HG02763 (cell line): ENCODE measurements around the gene INAFM2.

Experiments used
- ATAC-seq: cut with Tn5 transposase; IDR thresholded peaks from one replicate; pipeline ENCODE4 v1.9.1; 2021; ENCODE audit warnings: mild to moderate bottlenecking, moderate library complexity; ENCODE audit not compliant: unreplicated experiment

Gene INAFM2

GRCh38 chr15:40287505-40287904 lies 36.0 kb upstream of the INAFM2 start:
- ATAC-seq: no peak

- ATAC-seq: no peak
These were observed 35.5 kb upstream of the INAFM2 start for GRCh38 chr15:40287968-40288367.

GRCh38 chr15:40289140-40289775 lies 34.2 kb upstream of the INAFM2 start:
- ATAC-seq: no peak

- ATAC-seq: no peak
These were observed 33.0 kb upstream of the INAFM2 start for GRCh38 chr15:40290545-40290917.

GRCh38 chr15:40290918-40291574 lies 32.4 kb upstream of the INAFM2 start:
- ATAC-seq: no peak

GRCh38 chr15:40292246-40292645 lies 31.2 kb upstream of the INAFM2 start:
- ATAC-seq: no peak

GRCh38 chr15:40293006-40293405 lies 30.5 kb upstream of the INAFM2 start:
- no peak for ATAC-seq

- ATAC-seq: no peak
These were observed 29.3 kb upstream of the INAFM2 start for GRCh38 chr15:40293905-40294895.

GRCh38 chr15:40295297-40295696 lies 28.2 kb upstream of the INAFM2 start:
- ATAC-seq: no peak

GRCh38 chr15:40295877-40296560 lies 27.5 kb upstream of the INAFM2 start:
- ATAC-seq: no peak

GRCh38 chr15:40296561-40297230 lies 26.8 kb upstream of the INAFM2 start:
- no peak for ATAC-seq

GRCh38 chr15:40297356-40297755 lies 26.1 kb upstream of the INAFM2 start:
- ATAC-seq: no peak

GRCh38 chr15:40298216-40298935 lies 25.1 kb upstream of the INAFM2 start:
- ATAC-seq: no peak

- ATAC-seq: no peak
These were observed 23.1 kb upstream of the INAFM2 start for GRCh38 chr15:40300367-40300766.

- no peak for ATAC-seq
These were observed 22.7 kb upstream of the INAFM2 start for GRCh38 chr15:40300771-40301170.

- ATAC-seq: no peak
These were observed 21.9 kb upstream of the INAFM2 start for GRCh38 chr15:40301467-40302179.

GRCh38 chr15:40302288-40302886 lies 21.1 kb upstream of the INAFM2 start:
- ATAC-seq: no peak

- ATAC-seq: no peak
These were observed 20.5 kb upstream of the INAFM2 start for GRCh38 chr15:40302981-40303380.

- ATAC-seq: no peak
These were observed 19.9 kb upstream of the INAFM2 start for GRCh38 chr15:40303576-40303975.
